ENCODE measurements around the gene HSD17B1. TPM values are rescaled to one million over a fixed set of nuclear protein-coding genes. Genes with fewer than 3 reads are reported as not detected.

HSD17B1 gene
- total and polyA plus RNA-seq, 2 of the 4 experiments (the other 2 are of a cell fraction), result 0.72 to 1.4 TPM

GRCh38 chr17:42555122-42555622 lies 2.4 kb downstream of the HSD17B1 start:
- Histone ChIP-seq H2AK9ac (replicated peaks; ENCODE audit: low read depth, low read length, poor library complexity) (peak overlapping the region; percentile 90), H3K9me1 (ENCODE audit: insufficient read depth, low read length) (no peaks in the 10 kb centered on the region), H3K4ac (ENCODE audit: low read depth, low read length) (peak overlapping the region; percentile 87), H2AK5ac (ENCODE audit: low read depth, low read length) (peak overlapping the region; percentile 96), H3K9ac (ENCODE audit: low read depth, low read length) (peak overlapping the region; percentile 98), H3K56ac (ENCODE audit: extremely low read depth, insufficient read depth, low read length) (peak overlapping the region; percentile 78), H2AFZ (replicated peaks; ENCODE audit: low read length, poor library complexity) (peak overlapping the region; percentile 90), H3K79me1 (ENCODE audit: low read depth in 1 of 2, low read length in 2 of 2) (peaks cover 11 to 45% of the 10 kb centered on the region in 2 experiments), H4K20me1 (ENCODE audit: insufficient read depth, low read length) (no peaks in the 10 kb centered on the region), H3K27ac (ENCODE audit: insufficient read depth, low read length) (peak overlapping the region; percentile 98), H4K8ac (ENCODE audit: low read depth in 2 of 2, low read length in 2 of 2) (peak overlapping the region; percentile 97 to 98), H2BK20ac (ENCODE audit: low read depth, low read length) (no peak overlapping the region), H4K5ac (ENCODE audit: low read depth, low read length) (peak overlapping the region; percentile 95), H2BK15ac (ENCODE audit: low read depth, low read length) (no peak overlapping the region), H2BK120ac (ENCODE audit: low read depth, low read length) (peak overlapping the region; percentile 56; the same call in 1 of the 2 replicates), H3K4me2 (ENCODE audit: low read depth, low read length) (peak overlapping the region; percentile 88), H3K9me3 (ENCODE audit: control insufficient read depth, insufficient read depth, low read length) (no peaks in the 10 kb centered on the region), H3K4me3 (ENCODE audit: insufficient read depth, low read depth, low read length) (peak overlapping the region; percentile 95), H4K91ac (ENCODE audit: insufficient read depth, low read depth, low read length) (peak overlapping the region; percentile 84), H2BK5ac (ENCODE audit: low read depth, low read length, poor library complexity, severe bottlenecking) (peak overlapping the region; percentile 83), H3K18ac (ENCODE audit: low read depth, low read length) (peak overlapping the region; percentile 79), H3K27me3 (ENCODE audit: control insufficient read depth, insufficient read depth, low read length) (no peaks in the 10 kb centered on the region), H3K36me3 (ENCODE audit: control insufficient read depth, insufficient read depth, low read length) (peaks cover 4% of the 10 kb centered on the region; the same call in 1 of the 2 replicates), H3K4me1 (ENCODE audit: control insufficient read depth, insufficient read depth, low read length) (peaks cover 5% of the 10 kb centered on the region), H3K23ac (ENCODE audit: low read depth, low read length) (peak overlapping the region; percentile 89), H3K14ac (replicated peaks; ENCODE audit: low read depth, low read length) (peak overlapping the region; percentile 93)
- BruUV-seq (replicated peaks), result no TSS peak
- dilution Hi-C loops (cut with HindIII; ENCODE audit: low sequenced_read_pairs, unreplicated experiment) (no loop called here), intact Hi-C loops (cut with micrococcal nuclease) (no loop called here), in situ Hi-C loops (cut with MboI; ENCODE audit: low sequenced_read_pairs) (no loop called here)
- ATAC-seq (ENCODE audit: low read depth) (peak; percentile 1), DNase-seq (no peak)
- TF ChIP-seq POLR2A (IDR thresholded peaks at IDR 0.05; ENCODE audit: low read depth, low read length) (no peak), RAD21 (IDR thresholded peaks at IDR 0.05; ENCODE audit: low read length) (no peak), MXI1 (IDR thresholded peaks at IDR 0.05; ENCODE audit: borderline replicate concordance, low read depth, low read length) (no peak), MAFK (IDR thresholded peaks at IDR 0.05; ENCODE audit: low read depth, low read length) (no peak), FOS (IDR thresholded peaks at IDR 0.05; ENCODE audit: low read depth, low read length) (no peak), ELK1 (IDR thresholded peaks at IDR 0.05; ENCODE audit: borderline replicate concordance, low read depth, low read length) (no peak), NFE2L2 (IDR thresholded peaks at IDR 0.05; ENCODE audit: low read depth, low read length) (no peak), RCOR1 (IDR thresholded peaks at IDR 0.05; ENCODE audit: insufficient replicate concordance, low read length) (no peak), BHLHE40 (IDR thresholded peaks at IDR 0.05; ENCODE audit: low read depth, low read length) (no peak), SMC3 (IDR thresholded peaks at IDR 0.05; ENCODE audit: low read depth, low read length) (no peak), USF2 (IDR thresholded peaks at IDR 0.05; ENCODE audit: low read depth, low read length) (no peak), MAZ (IDR thresholded peaks at IDR 0.05; ENCODE audit: borderline replicate concordance, low read depth, low read length) (no peak)
- ChIA-PET POLR2A (ENCODE audit: unreplicated experiment) (no interaction called here), CTCF (no interaction called here)
- WGBS, 2 experiments (ENCODE audit: extremely low coverage in 2 of 2, insufficient read length in 1 of 2), result no CpG with 5 or more reads among the region's 4 CpGs

Measured in IMR-90 (cell line).